Activated T-cell treated with anti-CD3 and anti-CD28 coated beads, Interleukin-2, amount 50 U/mL, for 72 hours (primary cell): ENCODE measurements around the gene EYA4. TPM values are rescaled to one million over a fixed set of nuclear protein-coding genes. Genes with fewer than 3 reads are reported as not detected.

ENCODE experiments used
- ATAC-seq, 2 donors: fragments of 150-1000 bp; cut with Tn5 transposase; replicated peaks in 1 of 2; 2 replicates each; pipeline ENCODE4 v1.10.0; 2021; ENCODE audit warnings: moderate library complexity in 2 of 2, mild to moderate bottlenecking in 1 of 2
- DNase-seq, 2 donors: peaks; one replicate each; pipeline ENCODE4 v3.0.0; 2021 to 2022; ENCODE audit warnings: mixed read lengths in 1 of 2
- H3K27ac Mint-ChIP-seq: one replicate; pipeline ENCODE4 v1.8.0; 2022; ENCODE audit warnings: mild to moderate bottlenecking, moderate library complexity, mixed read lengths
- H3K27me3 Mint-ChIP-seq: one replicate; pipeline ENCODE4 v1.8.0; 2022; ENCODE audit warnings: low read depth, mixed read lengths
- H3K36me3 Mint-ChIP-seq, 2 donors: one replicate each; pipeline ENCODE4 v1.8.0; 2022; ENCODE audit warnings: mixed read lengths in 2 of 2, mild to moderate bottlenecking in 1 of 2; ENCODE audit not compliant: insufficient read depth in 2 of 2
- H3K4me1 Mint-ChIP-seq: one replicate; pipeline ENCODE4 v1.8.0; 2022; ENCODE audit warnings: low read depth, mixed read lengths
- H3K4me3 Mint-ChIP-seq, 2 donors: one replicate each; pipeline ENCODE4 v1.8.0; 2022; ENCODE audit warnings: mild to moderate bottlenecking in 2 of 2, mixed read lengths in 2 of 2, moderate library complexity in 2 of 2
- H3K9me3 Mint-ChIP-seq, 2 donors: one replicate each; pipeline ENCODE4 v1.8.0; 2022; ENCODE audit warnings: mixed read lengths in 2 of 2
- total RNA-seq, 2 donors: library from RNA; stranded (reverse); gene quantifications; one replicate each; pipeline ENCODE4 v1.2.3, GENCODE V29; 2022

Gene EYA4
- total RNA-seq, 2 donors from 2014 or later: not detected

DNA sequence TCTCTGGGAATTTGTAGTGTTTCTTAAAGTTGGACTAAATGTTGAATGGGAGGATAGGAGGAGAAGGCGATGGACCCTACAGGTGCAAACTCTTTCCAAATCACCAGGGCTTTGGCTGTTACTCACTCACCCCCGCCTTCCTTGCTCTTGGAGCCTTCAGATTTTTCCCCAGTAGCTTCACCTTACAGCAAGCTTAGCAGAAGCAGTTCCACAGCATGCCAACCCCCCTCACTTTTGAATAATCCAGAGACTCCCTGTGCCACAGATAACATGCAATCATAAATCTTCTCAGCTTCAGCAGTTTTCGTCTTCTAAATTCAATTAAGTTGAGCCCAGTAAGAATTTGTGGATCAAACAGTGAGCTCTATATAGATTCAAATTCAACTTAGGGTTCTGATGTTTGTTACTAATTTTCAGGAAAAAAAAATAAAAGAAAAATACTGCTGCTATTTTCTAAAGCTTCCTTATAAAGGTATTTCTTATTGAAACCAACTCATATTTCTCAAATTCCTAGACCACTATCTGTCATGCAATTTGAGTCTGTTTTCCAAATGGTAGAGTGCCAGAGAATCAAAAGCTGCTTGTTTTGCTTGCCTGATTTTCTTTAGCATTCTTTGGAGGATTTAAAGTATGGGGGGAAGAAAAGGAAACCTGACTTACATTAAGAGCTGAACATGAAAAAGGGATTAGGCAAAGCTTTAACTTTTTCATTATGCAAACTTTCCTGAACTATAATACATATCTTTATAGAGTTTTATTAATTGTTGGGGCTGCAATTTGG, 166.4 kb downstream of the EYA4 start:
- Mint-ChIP-seq H3K27me3 (no peaks in the 10 kb centered on the region), H3K36me3 (no peaks in the 10 kb centered on the region), H3K9me3 (no peaks in the 10 kb centered on the region), H3K4me1 (no peaks in the 10 kb centered on the region), H3K4me3 (no peak overlapping the region), H3K27ac (no peak overlapping the region)
- DNase-seq (no peak), ATAC-seq (no peak)

DNA sequence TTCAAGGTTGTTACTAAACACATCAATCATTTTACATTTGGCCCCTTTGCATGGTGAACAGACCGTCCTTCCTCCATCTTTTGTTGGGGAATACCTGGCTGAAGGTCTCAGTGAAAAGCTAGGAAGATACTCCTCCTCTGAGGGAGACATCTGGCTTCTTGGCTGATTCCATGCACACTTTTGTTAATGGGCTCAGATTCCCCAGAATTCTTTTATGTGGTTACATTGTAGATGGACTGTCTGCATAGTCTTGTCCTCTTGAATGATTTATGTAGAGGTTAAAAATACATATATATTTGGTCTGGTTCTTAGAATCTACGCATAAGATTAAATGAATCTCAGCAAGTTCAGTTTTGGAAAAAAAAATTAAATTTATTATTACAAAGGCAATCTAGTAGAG, 167.0 kb downstream of the EYA4 start:
- no peak for DNase-seq
- Mint-ChIP-seq H3K27me3 (no peaks in the 10 kb centered on the region), H3K36me3 (no peaks in the 10 kb centered on the region), H3K4me3 (no peak overlapping the region), H3K4me1 (no peaks in the 10 kb centered on the region), H3K27ac (no peak overlapping the region), H3K9me3 (no peaks in the 10 kb centered on the region)
- ATAC-seq: no peak

DNA sequence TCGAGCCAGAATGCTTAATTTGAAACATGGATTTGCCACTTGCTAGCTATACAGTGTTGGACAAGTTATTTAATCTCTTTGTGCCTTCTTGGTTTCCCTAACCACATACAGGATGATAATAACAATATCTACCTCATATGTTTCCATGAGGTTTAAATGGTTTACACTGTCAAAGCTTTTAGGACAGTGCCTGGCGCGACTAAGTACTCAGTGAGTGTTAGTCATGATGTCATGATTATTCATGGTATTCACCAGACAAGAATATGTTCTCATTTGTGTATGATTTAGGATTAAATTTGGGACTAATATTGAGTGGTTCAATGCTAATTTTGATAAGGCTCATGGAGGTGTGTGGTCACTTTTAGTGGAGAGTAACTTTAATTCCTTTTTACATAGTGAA, 167.4 kb downstream of the EYA4 start:
- ATAC-seq (no peak), DNase-seq (no peak)
- H3K27ac Mint-ChIP-seq: no peak overlapping the region
- H3K27me3 Mint-ChIP-seq: no peaks in the 10 kb centered on the region
- no peaks in the 10 kb centered on the region for H3K36me3 Mint-ChIP-seq
- H3K4me3 Mint-ChIP-seq: no peak overlapping the region
- H3K9me3 Mint-ChIP-seq: no peaks in the 10 kb centered on the region
- H3K4me1 Mint-ChIP-seq: no peaks in the 10 kb centered on the region

DNA sequence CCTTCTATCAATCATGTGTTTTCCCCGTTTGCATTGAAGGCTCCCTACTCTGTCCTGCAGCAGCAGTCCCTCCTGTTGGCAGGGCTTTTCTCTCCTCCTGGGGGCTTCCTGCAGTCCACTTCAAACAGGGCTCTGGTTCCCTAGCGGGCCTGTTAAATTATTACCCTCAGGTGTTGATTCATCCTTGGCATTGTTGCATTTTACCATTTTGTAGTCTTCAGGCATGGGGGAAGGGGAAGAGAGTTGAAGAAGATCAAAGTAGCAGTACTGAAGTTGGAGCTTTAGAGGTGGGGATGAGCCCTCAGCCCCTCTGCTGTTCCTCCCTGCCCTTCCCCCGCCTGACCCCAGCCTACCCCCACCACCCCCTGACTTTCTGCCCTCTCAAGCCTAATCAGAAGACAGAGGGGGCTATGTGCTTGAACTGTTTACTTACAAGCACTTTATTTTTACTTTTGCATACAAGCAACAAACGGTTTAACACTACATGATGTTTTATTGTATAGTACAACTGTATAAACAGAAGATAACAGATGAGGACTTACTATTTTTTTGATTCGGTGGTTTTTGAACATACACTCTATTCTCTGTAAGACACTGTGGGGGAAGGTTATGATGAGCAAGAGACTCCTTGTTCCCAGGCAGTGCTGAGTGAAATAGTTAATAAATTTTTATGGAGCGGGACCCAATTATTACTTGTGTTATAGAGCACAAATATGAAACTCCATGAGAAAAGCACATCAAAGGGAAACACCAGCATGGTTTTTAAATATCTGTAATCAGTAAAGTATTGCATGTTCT, 169.7 kb downstream of the EYA4 start:
- no peak for DNase-seq
- no peaks in the 10 kb centered on the region for H3K4me1 Mint-ChIP-seq
- no peak overlapping the region for H3K4me3 Mint-ChIP-seq
- no peak for ATAC-seq
- H3K36me3 Mint-ChIP-seq: no peaks in the 10 kb centered on the region
- H3K9me3 Mint-ChIP-seq: no peaks in the 10 kb centered on the region
- no peak overlapping the region for H3K27ac Mint-ChIP-seq
- H3K27me3 Mint-ChIP-seq: no peaks in the 10 kb centered on the region

DNA sequence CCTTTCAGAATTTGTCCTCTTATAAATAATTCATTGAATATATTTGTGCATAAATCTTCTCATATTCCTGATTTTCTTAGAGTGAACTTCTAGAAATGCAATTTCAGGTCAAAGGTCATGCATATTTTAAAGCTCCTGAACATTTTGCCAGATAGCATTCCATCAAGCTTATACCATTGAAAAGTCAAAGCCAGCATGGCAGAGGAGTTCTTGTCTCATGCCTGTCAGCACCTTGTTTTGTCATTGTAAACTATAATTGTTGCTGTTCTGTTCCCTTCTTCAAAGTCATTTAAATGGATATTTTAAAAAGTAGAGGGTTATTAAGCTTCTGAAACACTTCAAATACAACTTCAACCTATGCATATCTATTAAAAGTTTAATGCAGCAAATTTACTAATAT, 170.6 kb downstream of the EYA4 start:
- ATAC-seq: no peak
- H3K4me3 Mint-ChIP-seq: no peak overlapping the region
- H3K9me3 Mint-ChIP-seq: no peaks in the 10 kb centered on the region

DNA sequence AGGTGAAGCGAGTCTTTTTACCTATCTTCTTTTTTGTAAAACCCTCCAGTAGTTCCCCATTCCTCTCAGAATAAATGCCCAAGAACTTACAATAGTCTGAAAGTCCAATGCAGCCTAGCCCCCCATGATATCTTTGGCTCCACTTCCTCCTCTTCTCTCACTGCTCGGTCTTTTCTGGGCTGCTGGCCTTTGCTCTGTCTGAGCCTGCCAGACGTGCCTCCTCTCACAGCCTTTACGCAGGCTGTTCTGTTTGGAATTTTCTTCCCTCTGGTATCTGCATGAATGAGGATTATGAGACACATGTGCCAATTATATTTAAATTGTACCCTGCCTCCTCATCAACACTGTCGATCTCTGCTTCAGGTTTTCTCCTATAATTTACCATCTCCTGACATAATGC, 174.1 kb downstream of the EYA4 start:
- Mint-ChIP-seq H3K9me3 (no peaks in the 10 kb centered on the region), H3K4me1 (no peaks in the 10 kb centered on the region), H3K36me3 (no peaks in the 10 kb centered on the region), H3K27ac (no peak overlapping the region), H3K4me3 (no peak overlapping the region), H3K27me3 (no peaks in the 10 kb centered on the region)
- DNase-seq: no peak
- ATAC-seq: no peak

More for the DNA sequence above, 170.6 kb downstream of the EYA4 start:
- Mint-ChIP-seq H3K4me1 (no peaks in the 10 kb centered on the region), H3K27me3 (no peaks in the 10 kb centered on the region), H3K27ac (no peak overlapping the region), H3K36me3 (no peaks in the 10 kb centered on the region)
- no peak for DNase-seq

DNA sequence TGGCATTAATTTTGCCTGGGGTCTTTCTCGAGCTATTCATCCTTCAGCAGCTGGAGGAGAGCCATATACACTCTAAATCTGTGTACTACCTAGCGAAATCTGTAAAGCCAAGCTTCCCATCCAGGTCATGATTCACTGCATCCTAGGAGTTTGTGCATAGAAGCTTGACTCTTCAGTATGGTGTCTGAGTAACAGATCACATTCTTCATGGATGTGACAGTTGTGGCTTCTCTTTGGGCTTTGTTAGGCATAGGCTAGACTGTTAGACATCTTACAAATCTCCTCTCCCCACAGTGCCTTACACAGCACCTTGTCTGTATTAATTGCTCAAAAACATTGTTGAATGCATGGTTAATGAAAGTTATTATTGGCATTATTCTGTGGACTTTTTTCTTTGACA, 177.0 kb downstream of the EYA4 start:
- Mint-ChIP-seq H3K27me3 (no peaks in the 10 kb centered on the region), H3K36me3 (no peaks in the 10 kb centered on the region), H3K4me3 (no peak overlapping the region), H3K27ac (no peak overlapping the region), H3K9me3 (no peaks in the 10 kb centered on the region), H3K4me1 (no peaks in the 10 kb centered on the region)
- no peak for ATAC-seq
- DNase-seq: no peak

DNA sequence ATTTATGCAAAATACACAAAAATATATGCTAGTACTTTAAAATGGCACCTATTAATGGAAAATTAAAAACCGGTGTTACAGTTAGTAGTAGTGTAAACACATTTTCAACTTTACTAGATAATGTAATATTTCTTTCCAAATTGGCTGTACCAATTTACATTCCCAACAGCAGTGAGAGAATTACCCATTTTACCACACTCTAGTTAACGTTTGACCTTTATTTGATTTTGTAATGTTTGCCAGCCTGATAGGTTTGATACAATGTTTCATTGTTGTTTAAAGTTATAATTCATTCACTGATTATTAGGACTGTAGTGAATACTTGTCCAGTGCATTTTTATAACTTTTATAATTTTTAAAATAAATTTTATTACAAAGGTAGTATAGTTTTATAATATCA, 182.1 kb downstream of the EYA4 start:
- Mint-ChIP-seq H3K4me1 (no peaks in the 10 kb centered on the region), H3K9me3 (peaks cover 0 to 2% of the 10 kb centered on the region in 2 donors), H3K27ac (no peak overlapping the region), H3K36me3 (no peaks in the 10 kb centered on the region), H3K27me3 (no peaks in the 10 kb centered on the region), H3K4me3 (no peak overlapping the region)
- DNase-seq (no peak), ATAC-seq (no peak)

DNA sequence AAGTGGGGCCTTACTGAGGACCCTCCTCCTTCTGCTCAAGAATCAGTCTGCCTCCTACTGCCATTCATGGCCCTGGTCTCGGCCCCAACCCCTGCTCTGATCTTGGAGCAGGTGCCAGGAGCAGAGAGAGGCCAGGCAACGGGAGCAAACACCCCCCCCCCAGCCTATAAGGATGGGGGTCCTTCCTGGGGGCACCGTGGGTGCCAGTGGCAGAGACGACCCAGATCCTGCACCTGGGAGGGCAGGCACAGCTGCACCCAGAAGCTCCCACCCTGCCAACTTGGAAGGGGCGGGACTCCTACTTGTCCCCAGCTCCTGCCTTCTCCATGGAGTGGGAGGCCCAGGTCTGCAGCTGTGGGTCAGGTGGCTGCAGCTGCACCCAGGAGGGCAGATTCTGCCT, 183.2 kb downstream of the EYA4 start:
- H3K27me3 Mint-ChIP-seq: no peaks in the 10 kb centered on the region
- peaks cover 0 to 2% of the 10 kb centered on the region in 2 donors for H3K9me3 Mint-ChIP-seq

DNA sequence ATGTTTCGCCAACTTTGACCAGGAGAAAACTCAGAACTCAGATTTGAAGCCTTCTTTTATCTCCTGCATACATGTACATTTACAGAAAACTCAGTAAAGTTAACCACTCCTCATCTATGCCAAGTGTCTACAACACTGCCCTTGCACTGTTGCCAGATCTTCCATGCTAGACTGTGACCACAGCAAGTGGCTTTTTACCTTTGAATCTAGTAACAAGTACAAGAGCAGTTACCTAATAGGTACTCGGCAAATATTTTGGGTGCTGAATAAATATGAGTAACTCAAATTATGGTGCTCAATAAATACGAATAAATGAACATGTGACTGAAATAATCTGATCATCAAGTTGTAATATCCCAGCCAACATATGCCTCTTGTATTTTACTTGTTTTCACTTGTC, 184.9 kb downstream of the EYA4 start:
- Mint-ChIP-seq H3K27me3 (no peaks in the 10 kb centered on the region), H3K36me3 (no peaks in the 10 kb centered on the region), H3K4me1 (no peaks in the 10 kb centered on the region), H3K9me3 (peaks cover 0 to 2% of the 10 kb centered on the region in 2 donors), H3K4me3 (no peak overlapping the region), H3K27ac (no peak overlapping the region)
- ATAC-seq: no peak
- no peak for DNase-seq

More for the DNA sequence above, 183.2 kb downstream of the EYA4 start:
- DNase-seq: no peak
- no peak for ATAC-seq
- Mint-ChIP-seq H3K4me1 (no peaks in the 10 kb centered on the region), H3K27ac (no peak overlapping the region), H3K4me3 (no peak overlapping the region), H3K36me3 (no peaks in the 10 kb centered on the region)

DNA sequence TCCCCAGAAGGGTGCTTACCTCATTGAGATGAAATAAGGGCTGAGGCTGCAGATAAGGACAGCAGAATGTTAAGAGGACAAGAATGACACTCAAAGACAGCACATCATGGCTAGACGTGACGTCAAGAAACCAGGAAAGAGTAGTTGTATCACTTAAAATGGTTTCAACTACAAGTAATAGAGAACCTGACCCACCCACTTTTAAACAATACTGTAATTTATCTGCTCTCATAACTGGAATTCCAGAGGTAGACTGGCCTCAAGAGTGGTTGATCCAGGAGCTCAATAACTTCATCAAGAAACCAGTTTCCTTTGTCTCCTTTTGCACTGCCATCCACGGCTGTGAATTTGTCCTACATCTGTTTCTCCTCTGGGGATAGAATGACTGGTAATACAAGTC, 187.1 kb downstream of the EYA4 start:
- Mint-ChIP-seq H3K4me3 (no peak overlapping the region), H3K36me3 (no peaks in the 10 kb centered on the region), H3K27me3 (no peaks in the 10 kb centered on the region), H3K9me3 (peaks cover 0 to 2% of the 10 kb centered on the region in 2 donors), H3K27ac (no peak overlapping the region), H3K4me1 (no peaks in the 10 kb centered on the region)
- no peak for ATAC-seq
- no peak for DNase-seq

DNA sequence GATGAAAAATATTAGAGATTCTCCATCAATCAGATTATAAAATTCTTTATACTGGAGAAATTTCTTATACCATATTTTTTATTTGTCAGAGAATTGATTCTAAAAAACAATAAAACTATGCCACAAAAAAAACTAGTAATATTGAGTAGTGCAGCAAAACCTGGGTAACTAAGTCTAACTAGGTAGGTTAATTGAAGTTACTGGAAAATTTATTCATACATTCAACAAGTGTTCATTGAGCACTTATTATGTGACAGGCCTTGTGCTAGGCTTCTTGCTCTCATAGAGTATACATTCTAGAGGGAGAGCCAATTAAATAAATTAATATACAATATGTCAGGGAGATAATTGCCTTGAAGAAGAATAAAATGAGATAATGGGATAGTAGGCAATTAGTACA, 189.4 kb downstream of the EYA4 start:
- Mint-ChIP-seq H3K27ac (no peak overlapping the region), H3K36me3 (no peaks in the 10 kb centered on the region)

DNA sequence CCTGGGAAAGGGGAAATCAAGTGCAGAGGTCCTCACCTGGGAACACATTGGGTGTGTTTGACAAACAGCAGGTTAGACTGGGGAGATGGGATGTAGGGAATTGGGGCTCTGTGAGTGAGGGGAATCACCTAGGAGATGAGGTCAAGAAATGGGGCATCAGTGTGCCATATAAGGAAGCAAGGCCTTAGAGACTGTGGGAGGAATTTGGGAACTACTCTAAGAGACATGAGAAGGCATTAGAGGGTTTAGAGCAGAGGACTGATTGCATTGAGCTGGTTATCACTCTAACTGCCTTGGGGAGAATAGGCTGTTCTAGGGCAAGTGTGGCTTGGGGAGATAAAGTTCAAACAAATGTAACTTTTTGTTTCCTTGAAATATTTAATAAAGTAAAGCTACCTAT, 189.9 kb downstream of the EYA4 start:
- H3K27me3 Mint-ChIP-seq: no peaks in the 10 kb centered on the region
- ATAC-seq (no peak), DNase-seq (no peak)
- peaks cover 0 to 2% of the 10 kb centered on the region in 2 donors for H3K9me3 Mint-ChIP-seq
- no peaks in the 10 kb centered on the region for H3K4me1 Mint-ChIP-seq
- H3K4me3 Mint-ChIP-seq: no peak overlapping the region
- no peaks in the 10 kb centered on the region for H3K36me3 Mint-ChIP-seq
- H3K27ac Mint-ChIP-seq: no peak overlapping the region

More for the DNA sequence above, 189.4 kb downstream of the EYA4 start:
- H3K4me1 Mint-ChIP-seq: no peaks in the 10 kb centered on the region
- DNase-seq (no peak), ATAC-seq (no peak)
- peaks cover 0 to 2% of the 10 kb centered on the region in 2 donors for H3K9me3 Mint-ChIP-seq
- no peaks in the 10 kb centered on the region for H3K27me3 Mint-ChIP-seq
- H3K4me3 Mint-ChIP-seq: no peak overlapping the region
